ENCODE data around the gene VWDE. TPM values are rescaled to one million over a fixed set of nuclear protein-coding genes. Genes with fewer than 3 reads are reported as not detected.

VWDE gene
- total RNA-seq, 3 donors from 2014 or later: 1.3 to 1.8 (median 1.4) TPM

- H3K4me3 ChIP-seq: no peak overlapping the region
- H3K9me3 ChIP-seq: peaks cover 4% of the 10 kb centered on the region
- H3K4me1 ChIP-seq (ENCODE audit: low read depth): no peaks in the 10 kb centered on the region
- ATAC-seq: no peak
- H3K36me3 ChIP-seq (ENCODE audit: low read depth): no peaks in the 10 kb centered on the region
- no peak for DNase-seq
- no peak for TF ChIP-seq CTCF (IDR thresholded peaks at IDR 0.05)
- intact Hi-C loops (cut with DNase I, micrococcal nuclease): no loop called here
Measured at GRCh38 chr7:12291870-12292269, 111.8 kb downstream of the VWDE start.

GRCh38 chr7:12290761-12291160, 112.9 kb downstream of the VWDE start:
- DNase-seq (no peak), ATAC-seq (no peak)
- no peak for TF ChIP-seq CTCF (IDR thresholded peaks at IDR 0.05)
- no peaks in the 10 kb centered on the region for H3K4me1 ChIP-seq (ENCODE audit: low read depth)
- H3K36me3 ChIP-seq (ENCODE audit: low read depth): no peaks in the 10 kb centered on the region
- peaks cover 4% of the 10 kb centered on the region for H3K9me3 ChIP-seq
- no peak overlapping the region for H3K4me3 ChIP-seq
- intact Hi-C loops (cut with DNase I, micrococcal nuclease): no loop called here

DNA sequence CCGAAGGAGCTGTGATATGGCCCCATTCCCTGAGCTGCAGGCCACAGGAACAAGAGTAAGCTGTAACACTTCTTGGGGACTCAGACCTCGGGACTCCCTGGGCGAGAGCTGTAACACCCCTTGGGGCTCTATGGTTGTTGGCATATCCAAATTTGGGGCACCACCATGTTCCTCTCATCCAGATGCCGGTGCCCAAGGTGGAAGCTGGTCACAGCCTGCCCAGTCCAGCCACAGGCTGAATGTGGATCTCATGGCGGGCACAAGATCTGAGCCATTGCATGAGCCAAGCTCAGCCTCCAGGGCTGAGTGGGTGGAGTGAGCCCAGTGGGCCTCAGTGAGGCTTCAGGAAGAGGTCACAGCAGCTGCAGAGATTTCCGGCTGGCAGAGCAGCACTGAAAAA, 113.7 kb downstream of the VWDE start:
- no peak overlapping the region for H3K4me3 ChIP-seq
- TF ChIP-seq CTCF (IDR thresholded peaks at IDR 0.05): no peak
- H3K36me3 ChIP-seq (ENCODE audit: low read depth): no peaks in the 10 kb centered on the region
- DNase-seq (no peak), ATAC-seq (no peak)
- intact Hi-C loops (cut with DNase I, micrococcal nuclease): no loop called here
- no peaks in the 10 kb centered on the region for H3K4me1 ChIP-seq (ENCODE audit: low read depth)
- peaks cover 4% of the 10 kb centered on the region for H3K9me3 ChIP-seq

DNA sequence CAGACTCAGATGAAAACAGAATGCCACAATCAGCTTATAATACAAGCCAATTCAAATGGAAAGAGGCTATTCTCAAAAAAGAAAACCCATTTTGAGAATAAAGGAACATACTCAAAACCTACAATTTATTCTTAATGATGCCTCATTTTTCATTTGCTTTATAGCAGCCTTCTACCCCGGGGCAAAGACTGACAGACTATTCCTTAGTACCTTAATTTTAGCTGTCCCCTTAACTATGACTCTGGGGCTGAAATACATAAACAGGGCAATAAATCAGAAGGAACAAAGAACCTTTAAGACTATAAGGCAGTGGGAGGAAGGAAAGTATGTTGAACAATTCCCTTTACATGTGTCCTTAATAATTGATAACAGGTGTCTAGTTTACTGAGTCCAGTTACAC, 115.8 kb downstream of the VWDE start:
- peaks cover 4% of the 10 kb centered on the region for H3K9me3 ChIP-seq
- H3K4me1 ChIP-seq (ENCODE audit: low read depth): no peaks in the 10 kb centered on the region
- ATAC-seq (no peak), DNase-seq (no peak)
- no peak for TF ChIP-seq CTCF (IDR thresholded peaks at IDR 0.05)
- intact Hi-C loops (cut with DNase I, micrococcal nuclease): no loop called here
- no peaks in the 10 kb centered on the region for H3K36me3 ChIP-seq (ENCODE audit: low read depth)
- no peak overlapping the region for H3K4me3 ChIP-seq

GRCh38 chr7:12281038-12281437, 122.6 kb downstream of the VWDE start:
- no peak for TF ChIP-seq CTCF (IDR thresholded peaks at IDR 0.05)
- DNase-seq (no peak), ATAC-seq (no peak)
- intact Hi-C loops (cut with DNase I, micrococcal nuclease): no loop called here
- Histone ChIP-seq H3K36me3 (ENCODE audit: low read depth) (no peaks in the 10 kb centered on the region), H3K9me3 (no peaks in the 10 kb centered on the region), H3K4me3 (no peak overlapping the region), H3K4me1 (ENCODE audit: low read depth) (no peaks in the 10 kb centered on the region)

Other genes with a start within 250 kb of the VWDE start
- gene TMEM106B, start 192.6 kb downstream of the VWDE start, total RNA-seq: 10 to 100 TPM; 44.0 to 64.8 (median 60.2) TPM
- 10 to 100 TPM; 25.1 to 86.6 (median 77.1) TPM for gene SCIN, start 166.9 kb upstream of the VWDE start, total RNA-seq